HG03571 (cell line): Measurements from ENCODE around the gene OR11H6.
"Not testable (repeated sequence)": the region's sequence is repeated elsewhere in the genome, so short reads cannot be mapped to it uniquely, and the experiment has no call there.

Source experiments
- ATAC-seq: cut with Tn5 transposase; IDR thresholded peaks from one replicate; pipeline ENCODE4 v1.9.1; 2021; ENCODE audit not compliant: unreplicated experiment

Gene OR11H6

DNA sequence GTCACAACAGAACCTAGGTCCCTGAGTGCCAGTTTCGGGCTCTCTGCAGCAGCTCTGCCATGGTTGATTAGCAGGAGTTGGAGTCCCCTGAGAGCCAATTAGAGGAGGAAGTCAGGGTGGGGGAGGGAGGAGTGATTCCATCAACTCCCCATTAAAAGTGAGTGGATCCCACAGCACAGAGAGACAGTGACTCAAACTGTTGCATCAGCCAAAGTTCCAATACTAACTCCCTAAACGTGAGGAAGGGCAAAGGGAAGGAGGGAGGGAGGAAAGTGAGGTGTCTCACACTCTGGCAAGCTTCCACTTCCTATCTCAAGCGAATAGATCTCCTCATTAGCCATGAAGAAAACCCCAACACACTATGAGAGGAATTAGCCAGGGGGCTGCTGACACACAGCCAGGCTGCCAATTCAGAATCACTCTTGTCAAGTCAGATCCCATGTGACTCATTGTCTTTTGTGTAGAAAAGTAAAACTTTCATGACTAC, 39.2 kb downstream of the OR11H6 start:
- no peak for ATAC-seq

DNA sequence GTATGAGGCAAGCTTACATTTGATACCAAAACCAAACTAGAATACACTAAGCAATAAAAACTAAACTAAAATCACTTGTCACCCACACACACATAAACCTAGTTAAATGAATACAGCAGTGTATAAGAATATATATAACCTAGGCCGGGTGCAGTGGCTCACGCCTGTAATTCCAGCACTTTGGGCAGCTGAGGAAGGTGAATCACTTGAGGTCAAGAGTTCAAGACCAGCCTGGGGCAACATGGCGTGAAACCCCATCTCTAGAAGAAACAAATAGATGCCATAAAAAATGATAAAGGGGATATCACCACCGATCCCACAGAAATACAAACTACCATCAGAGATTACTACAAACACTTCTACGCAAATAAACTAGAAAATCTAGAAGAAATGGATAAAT, 40.9 kb downstream of the OR11H6 start:
- ATAC-seq = not testable (repeated sequence)

DNA sequence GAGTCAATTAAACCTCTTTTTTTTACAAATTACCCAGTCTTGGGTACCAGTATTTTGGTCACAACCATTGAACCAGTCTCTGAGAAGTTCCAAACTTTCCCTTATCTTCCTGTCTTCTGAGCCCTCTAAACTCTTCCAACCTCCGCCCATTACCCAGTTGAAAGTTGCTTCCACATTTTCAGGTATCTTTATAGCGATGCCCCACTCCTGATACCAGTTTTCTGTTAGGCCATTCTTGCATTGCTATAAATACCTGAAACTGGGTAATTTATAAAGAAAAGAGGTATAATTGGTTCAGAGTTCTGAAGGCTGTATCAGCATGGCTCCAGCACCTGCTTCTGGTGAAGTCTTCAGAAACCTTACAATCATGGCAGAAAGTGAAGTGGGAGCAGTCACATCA, 50.6 kb downstream of the OR11H6 start:
- ATAC-seq = no peak
